ENCODE data around the gene C1QBP.
"Not testable (repeated sequence)": the region's sequence is repeated elsewhere in the genome, so short reads cannot be mapped to it uniquely, and the experiment has no call there.

C1QBP gene

GRCh38 chr17:5431234-5431633 is 7.7 kb downstream of the C1QBP start:
- not testable (repeated sequence) for DNase-seq

- DNase-seq: no peak
These were observed 8.4 kb downstream of the C1QBP start for GRCh38 chr17:5430413-5430999.

- no peak for DNase-seq
These were observed 9.6 kb downstream of the C1QBP start for GRCh38 chr17:5429191-5429887.

GRCh38 chr17:5425826-5426225 is 13.1 kb downstream of the C1QBP start:
- DNase-seq: no peak

GRCh38 chr17:5424909-5425308 is 14.0 kb downstream of the C1QBP start:
- DNase-seq: no peak

- no peak for DNase-seq
These were observed 16.4 kb downstream of the C1QBP start for GRCh38 chr17:5422505-5422904.

- peak; percentile 80 for DNase-seq
These were observed 18.8 kb downstream of the C1QBP start, which contains the start of gene RPAIN for GRCh38 chr17:5419959-5420653. RPAIN (plus strand) TSS chr17:5420182; CDS start chr17:5420211, 29 bp downstream.

- peak; percentile 94 for DNase-seq
These were observed 19.5 kb downstream of the C1QBP start, which contains the start of gene NUP88 for GRCh38 chr17:5419356-5419958. NUP88 (minus strand) TSS chr17:5419662; CDS start chr17:5419650, 12 bp downstream.

GRCh38 chr17:5418858-5419355 is 20.0 kb downstream of the C1QBP start:
- peak; percentile 41 for DNase-seq

GRCh38 chr17:5416901-5417300 is 22.1 kb downstream of the C1QBP start:
- no peak for DNase-seq

- no peak for DNase-seq
These were observed 25.3 kb downstream of the C1QBP start for GRCh38 chr17:5413682-5414081.

- no peak for DNase-seq
These were observed 28.2 kb downstream of the C1QBP start for GRCh38 chr17:5410594-5411272.

GRCh38 chr17:5408186-5408585 is 30.8 kb downstream of the C1QBP start:
- no peak for DNase-seq

- no peak for DNase-seq
These were observed 33.6 kb downstream of the C1QBP start for GRCh38 chr17:5405400-5405799.

- DNase-seq: no peak
These were observed 39.2 kb downstream of the C1QBP start for GRCh38 chr17:5399767-5400166.

GRCh38 chr17:5396612-5397011 is 42.3 kb downstream of the C1QBP start:
- DNase-seq: no peak

GRCh38 chr17:5391678-5392077 is 47.3 kb downstream of the C1QBP start:
- DNase-seq: no peak
